ENCODE results near the gene ICE2. TPM values are rescaled to one million over a fixed set of nuclear protein-coding genes. Genes with fewer than 3 reads are reported as not detected.

ICE2 gene
- total and polyA plus RNA-seq, 2 of the 8 experiments (the other 6 are each of a cell fraction or from before 2014, with no cell fraction given): 40.0 to 87.3 TPM

DNA sequence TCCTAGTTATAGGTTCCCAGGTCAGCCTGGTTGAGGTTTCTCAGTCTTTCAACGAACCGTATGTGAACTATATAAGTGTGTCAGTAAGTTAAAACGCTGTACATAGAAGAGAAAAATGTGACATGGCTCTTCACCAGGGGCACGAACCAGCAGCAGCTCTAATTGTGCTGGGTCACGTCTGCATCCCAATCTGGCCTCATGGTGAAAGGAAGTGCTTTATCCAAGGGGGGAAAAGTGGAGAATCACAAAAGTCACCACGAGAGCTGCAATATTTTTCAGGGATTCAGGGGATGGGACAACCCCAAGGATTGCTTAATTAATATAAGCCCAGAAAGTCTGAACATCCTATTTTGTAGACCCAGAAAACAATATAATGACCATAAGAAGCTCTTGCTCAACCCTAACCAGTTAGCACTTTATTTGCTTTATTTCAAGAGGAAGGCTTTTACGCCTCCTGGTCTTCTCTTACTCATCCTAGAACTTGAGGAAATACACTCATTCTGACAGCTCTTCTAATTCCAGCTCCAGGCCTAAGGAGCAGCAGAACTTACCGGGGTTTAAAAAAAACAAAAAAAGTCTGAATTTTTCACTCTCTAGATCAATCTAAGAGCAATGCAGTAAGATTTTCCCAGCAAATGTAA, 97.7 kb downstream of the ICE2 start (continued):
- TF ChIP-seq GTF2F1 (IDR thresholded peaks at IDR 0.05; ENCODE audit: borderline replicate concordance, low read depth, low read length): no peak

Measured in H1 (cell line).